ENCODE results near the gene TATDN3.

The TATDN3 gene

GRCh38 chr1:212791261-212791675 is 426 bp upstream of the TATDN3 start:
- peaks cover 39% of the 10 kb centered on the region for H3K36me3 Mint-ChIP-seq (ENCODE audit: low read depth)
- no peaks in the 10 kb centered on the region for H3K9me3 Mint-ChIP-seq
- no peak for DNase-seq
- H3K4me3 Mint-ChIP-seq, result peak overlapping the region; percentile 99
- peak overlapping the region; percentile 96 for H3K27ac Mint-ChIP-seq
- H3K4me1 Mint-ChIP-seq (ENCODE audit: low read depth), result peaks cover 44% of the 10 kb centered on the region
- no peaks in the 10 kb centered on the region for H3K27me3 Mint-ChIP-seq

GRCh38 chr1:212792396-212792908 is 758 bp downstream of the TATDN3 start:
- Mint-ChIP-seq H3K36me3 (ENCODE audit: low read depth) (peaks cover 38% of the 10 kb centered on the region), H3K4me1 (ENCODE audit: low read depth) (peaks cover 37% of the 10 kb centered on the region), H3K27ac (peak overlapping the region; percentile 96), H3K27me3 (no peaks in the 10 kb centered on the region), H3K9me3 (no peaks in the 10 kb centered on the region), H3K4me3 (peak overlapping the region; percentile 99)
- DNase-seq, result no peak

GRCh38 chr1:212794561-212795014 is 2.9 kb downstream of the TATDN3 start:
- peaks cover 53% of the 10 kb centered on the region for H3K36me3 Mint-ChIP-seq (ENCODE audit: low read depth)
- H3K4me1 Mint-ChIP-seq (ENCODE audit: low read depth), result peaks cover 32% of the 10 kb centered on the region
- no peaks in the 10 kb centered on the region for H3K9me3 Mint-ChIP-seq
- H3K27me3 Mint-ChIP-seq, result no peaks in the 10 kb centered on the region
- H3K4me3 Mint-ChIP-seq, result no peak overlapping the region
- peak overlapping the region; percentile 37 for H3K27ac Mint-ChIP-seq
- DNase-seq, result no peak

GRCh38 chr1:212797681-212798080 is 6.0 kb downstream of the TATDN3 start:
- Mint-ChIP-seq H3K4me3 (no peak overlapping the region), H3K36me3 (ENCODE audit: low read depth) (peaks cover 64% of the 10 kb centered on the region), H3K9me3 (no peaks in the 10 kb centered on the region), H3K27ac (no peak overlapping the region), H3K4me1 (ENCODE audit: low read depth) (peaks cover 17% of the 10 kb centered on the region), H3K27me3 (no peaks in the 10 kb centered on the region)
- no peak for DNase-seq

GRCh38 chr1:212805767-212806166 is 14.1 kb downstream of the TATDN3 start:
- Mint-ChIP-seq H3K4me3 (no peak overlapping the region), H3K27ac (no peak overlapping the region), H3K4me1 (ENCODE audit: low read depth) (no peaks in the 10 kb centered on the region), H3K27me3 (no peaks in the 10 kb centered on the region), H3K36me3 (ENCODE audit: low read depth) (peaks cover 68% of the 10 kb centered on the region), H3K9me3 (no peaks in the 10 kb centered on the region)
- no peak for DNase-seq

- Mint-ChIP-seq H3K27ac (no peak overlapping the region), H3K4me1 (ENCODE audit: low read depth) (peaks cover 3% of the 10 kb centered on the region), H3K4me3 (no peak overlapping the region), H3K9me3 (no peaks in the 10 kb centered on the region), H3K36me3 (ENCODE audit: low read depth) (peaks cover 11% of the 10 kb centered on the region), H3K27me3 (no peaks in the 10 kb centered on the region)
- DNase-seq, result no peak
These were observed 23.0 kb downstream of the TATDN3 start for GRCh38 chr1:212814537-212815334.

- no peak overlapping the region for H3K4me3 Mint-ChIP-seq
- H3K27me3 Mint-ChIP-seq, result no peaks in the 10 kb centered on the region
- H3K36me3 Mint-ChIP-seq (ENCODE audit: low read depth), result peaks cover 9% of the 10 kb centered on the region
- H3K4me1 Mint-ChIP-seq (ENCODE audit: low read depth), result peaks cover 4% of the 10 kb centered on the region
- no peaks in the 10 kb centered on the region for H3K9me3 Mint-ChIP-seq
- DNase-seq, result no peak
- H3K27ac Mint-ChIP-seq, result no peak overlapping the region
These were observed 25.0 kb downstream of the TATDN3 start for GRCh38 chr1:212816567-212817278.

- H3K4me1 Mint-ChIP-seq (ENCODE audit: low read depth), result peaks cover 4% of the 10 kb centered on the region
- no peak overlapping the region for H3K4me3 Mint-ChIP-seq
- no peak overlapping the region for H3K27ac Mint-ChIP-seq
- H3K27me3 Mint-ChIP-seq, result no peaks in the 10 kb centered on the region
- H3K36me3 Mint-ChIP-seq (ENCODE audit: low read depth), result peaks cover 11% of the 10 kb centered on the region
- peaks cover 3% of the 10 kb centered on the region for H3K9me3 Mint-ChIP-seq
- DNase-seq, result no peak
These were observed 28.0 kb downstream of the TATDN3 start for GRCh38 chr1:212819726-212820125.

GRCh38 chr1:212820969-212821368 is 29.3 kb downstream of the TATDN3 start:
- Mint-ChIP-seq H3K36me3 (ENCODE audit: low read depth) (peaks cover 10% of the 10 kb centered on the region), H3K27ac (no peak overlapping the region), H3K4me1 (ENCODE audit: low read depth) (peaks cover 4% of the 10 kb centered on the region), H3K4me3 (no peak overlapping the region), H3K9me3 (peaks cover 14% of the 10 kb centered on the region), H3K27me3 (no peaks in the 10 kb centered on the region)
- DNase-seq, result no peak

- peaks cover 21% of the 10 kb centered on the region for H3K9me3 Mint-ChIP-seq
- H3K4me3 Mint-ChIP-seq, result no peak overlapping the region
- H3K4me1 Mint-ChIP-seq (ENCODE audit: low read depth), result peaks cover 4% of the 10 kb centered on the region
- H3K36me3 Mint-ChIP-seq (ENCODE audit: low read depth), result peaks cover 10% of the 10 kb centered on the region
- H3K27me3 Mint-ChIP-seq, result peaks cover 6% of the 10 kb centered on the region
- no peak for DNase-seq
- H3K27ac Mint-ChIP-seq, result no peak overlapping the region
These were observed 31.3 kb downstream of the TATDN3 start for GRCh38 chr1:212822956-212823355.

GRCh38 chr1:212824201-212824600 is 32.5 kb downstream of the TATDN3 start:
- no peak overlapping the region for H3K4me3 Mint-ChIP-seq
- H3K9me3 Mint-ChIP-seq, result peaks cover 21% of the 10 kb centered on the region
- peaks cover 10% of the 10 kb centered on the region for H3K36me3 Mint-ChIP-seq (ENCODE audit: low read depth)

GRCh38 chr1:212825798-212826452 is 34.2 kb downstream of the TATDN3 start:
- Mint-ChIP-seq H3K9me3 (peaks cover 21% of the 10 kb centered on the region), H3K4me3 (no peak overlapping the region), H3K27me3 (peaks cover 6% of the 10 kb centered on the region), H3K36me3 (ENCODE audit: low read depth) (peaks cover 10% of the 10 kb centered on the region), H3K4me1 (ENCODE audit: low read depth) (no peaks in the 10 kb centered on the region), H3K27ac (no peak overlapping the region)
- DNase-seq, result no peak

More at GRCh38 chr1:212824201-212824600, 32.5 kb downstream of the TATDN3 start:
- Mint-ChIP-seq H3K4me1 (ENCODE audit: low read depth) (peaks cover 4% of the 10 kb centered on the region), H3K27ac (no peak overlapping the region), H3K27me3 (peaks cover 6% of the 10 kb centered on the region)
- no peak for DNase-seq

- Mint-ChIP-seq H3K9me3 (peaks cover 21% of the 10 kb centered on the region), H3K4me1 (ENCODE audit: low read depth) (no peaks in the 10 kb centered on the region), H3K4me3 (no peak overlapping the region), H3K27ac (no peak overlapping the region), H3K27me3 (peaks cover 6% of the 10 kb centered on the region), H3K36me3 (ENCODE audit: low read depth) (peaks cover 10% of the 10 kb centered on the region)
- DNase-seq, result no peak
These were observed 35.6 kb downstream of the TATDN3 start for GRCh38 chr1:212827171-212827776.

GRCh38 chr1:212827831-212828278 is 36.2 kb downstream of the TATDN3 start:
- DNase-seq, result no peak
- H3K27me3 Mint-ChIP-seq, result peaks cover 6% of the 10 kb centered on the region
- H3K27ac Mint-ChIP-seq, result no peak overlapping the region
- H3K9me3 Mint-ChIP-seq, result peaks cover 21% of the 10 kb centered on the region
- H3K36me3 Mint-ChIP-seq (ENCODE audit: low read depth), result peaks cover 10% of the 10 kb centered on the region
- no peaks in the 10 kb centered on the region for H3K4me1 Mint-ChIP-seq (ENCODE audit: low read depth)
- no peak overlapping the region for H3K4me3 Mint-ChIP-seq
